Liver (tissue), 9 donors: Measurements from ENCODE around the gene ELMO2. TPM values are rescaled to one million over a fixed set of nuclear protein-coding genes. Genes with fewer than 3 reads are reported as not detected.

ENCODE experiments used
- DNase-seq: peaks from one replicate; pipeline ENCODE4 v3.0.0-alpha.2; 2017; ENCODE audit warnings: low spot score
- H3K27ac ChIP-seq, 2 donors: one replicate each; pipeline ENCODE4 v1.7.0; 2013; ENCODE audit warnings: inconsistent platforms in 2 of 2, low read length in 2 of 2, control low read depth in 1 of 2, low read depth in 1 of 2, mild to moderate bottlenecking in 1 of 2
- H3K27me3 ChIP-seq, 4 donors: one replicate each; pipeline versions ENCODE4 v1.6.1 to v1.7.0; 2013; ENCODE audit warnings: low read length in 3 of 4, inconsistent platforms in 1 of 4, mild to moderate bottlenecking in 1 of 4, moderate library complexity in 1 of 4; ENCODE audit not compliant: control insufficient read depth in 4 of 4, insufficient read depth in 4 of 4
- H3K36me3 ChIP-seq, 4 donors: one replicate each; pipeline versions ENCODE4 v1.6.1 to v1.7.0; 2013; ENCODE audit warnings: low read length in 3 of 4, mild to moderate bottlenecking in 3 of 4, low read depth in 1 of 4, moderate library complexity in 1 of 4; ENCODE audit not compliant: control insufficient read depth in 4 of 4, insufficient read depth in 3 of 4
- H3K4me1 ChIP-seq, 4 donors: one replicate each; pipeline versions ENCODE4 v1.6.1 to v1.7.0; 2013; ENCODE audit warnings: low read length in 3 of 4, mild to moderate bottlenecking in 3 of 4, moderate library complexity in 1 of 4; ENCODE audit not compliant: control insufficient read depth in 4 of 4, insufficient read depth in 4 of 4
- H3K4me3 ChIP-seq, 3 donors: one replicate each; pipeline versions ENCODE4 v1.6.1 to v1.7.0; 2013; ENCODE audit warnings: low read length in 3 of 3, control low read depth in 1 of 3, low read depth in 1 of 3, mild to moderate bottlenecking in 1 of 3
- H3K9ac ChIP-seq, 2 donors: one replicate each; pipeline ENCODE4 v1.7.0; 2013; ENCODE audit warnings: low read length in 2 of 2, mild to moderate bottlenecking in 2 of 2, moderate library complexity in 2 of 2, control low read depth in 1 of 2, low read depth in 1 of 2
- H3K9me3 ChIP-seq, 4 donors: one replicate each; pipeline versions ENCODE4 v1.6.1 to v1.7.0; 2013; ENCODE audit warnings: low read length in 3 of 4; ENCODE audit not compliant: control insufficient read depth in 4 of 4
- CTCF ChIP-seq: fragments of 150-350 bp; IDR thresholded peaks from 2 replicates; pipeline ENCODE4 v1.5.1; 2017; ENCODE audit warnings: improper control_type of control experiment, low read depth, low read length; ENCODE audit not compliant: missing input control
- EGR1 ChIP-seq, 2 donors: IDR thresholded peaks; 2 replicates each; pipeline ENCODE4 v1.6.1; 2016 to 2018; ENCODE audit warnings: antibody characterized with exemption in 2 of 2, low read depth in 2 of 2
- FOXA1 ChIP-seq: IDR thresholded peaks from 2 replicates; pipeline ENCODE4 v1.6.1; 2016; ENCODE audit warnings: antibody characterized with exemption
- FOXA2 ChIP-seq: IDR thresholded peaks from 2 replicates; pipeline ENCODE4 v1.6.1; 2016; ENCODE audit warnings: antibody characterized with exemption
- GABPA ChIP-seq, 2 donors: IDR thresholded peaks in 1 of 2; conservative IDR thresholded peaks in 1 of 2; 2 replicates each; pipeline ENCODE4 v1.6.1; 2016; ENCODE audit warnings: antibody characterized with exemption in 2 of 2, mild to moderate bottlenecking in 1 of 2, moderate library complexity in 1 of 2
- HNF4A ChIP-seq, 2 donors: conservative IDR thresholded peaks; 2 replicates each; pipeline ENCODE4 v1.6.1; 2016; ENCODE audit warnings: antibody characterized with exemption in 2 of 2, mild to moderate bottlenecking in 2 of 2
- HNF4G ChIP-seq: IDR thresholded peaks from 2 replicates; pipeline ENCODE4 v1.6.1; 2016; ENCODE audit warnings: antibody characterized with exemption
- JUND ChIP-seq, 2 donors: IDR thresholded peaks; 2 replicates each; pipeline ENCODE4 v1.6.1; 2016; ENCODE audit warnings: antibody characterized with exemption in 2 of 2
- RAD21 ChIP-seq, 2 donors: IDR thresholded peaks; 2 replicates each; pipeline ENCODE4 v1.6.1; 2016; ENCODE audit warnings: antibody characterized with exemption in 2 of 2, mild to moderate bottlenecking in 2 of 2
- REST ChIP-seq: IDR thresholded peaks from 2 replicates; pipeline ENCODE4 v1.6.1; 2016; ENCODE audit warnings: antibody characterized with exemption, mild to moderate bottlenecking
- RXRA ChIP-seq, 2 donors: IDR thresholded peaks; 2 replicates each; pipeline ENCODE4 v1.6.1; 2017 to 2018; ENCODE audit warnings: antibody characterized with exemption in 2 of 2, mild to moderate bottlenecking in 1 of 2
- SP1 ChIP-seq: IDR thresholded peaks from 2 replicates; pipeline ENCODE4 v1.6.1; 2018; ENCODE audit warnings: antibody characterized with exemption, mild to moderate bottlenecking
- TAF1 ChIP-seq: conservative IDR thresholded peaks from 2 replicates; pipeline ENCODE4 v1.6.1; 2016; ENCODE audit warnings: antibody characterized with exemption, mild to moderate bottlenecking
- YY1 ChIP-seq: IDR thresholded peaks from 2 replicates; pipeline ENCODE4 v1.6.1; 2016; ENCODE audit warnings: antibody characterized with exemption, mild to moderate bottlenecking
- ZBTB33 ChIP-seq: IDR thresholded peaks from 2 replicates; pipeline ENCODE4 v1.6.1; 2016; ENCODE audit warnings: antibody characterized with exemption
- WGBS: extraction: QIAGEN DNeasy Blood & Tissue Kit; methylation state at CpG from one replicate; pipeline ENCODE4 v1.1.7; 2013; 5-methylcytosine and 5-hydroxymethylcytosine counted together
- polyA plus RNA-seq, 2 donors: library from polyadenylated mRNA; stranded (reverse) in 1 of 2; unstranded in 1 of 2; fragments of 200-250 nt in 1 of 2; fragments of >200 nt in 1 of 2; fragmentation: Nextera tagmentation in 1 of 2; extraction: Ambion mirVana in 1 of 2; gene quantifications; one replicate each; pipeline versions ENCODE4 v1.2.1 to v1.2.3, GENCODE V29; 2013 to 2015
- total RNA-seq, 2 donors: library from RNA; depleted of rRNA; stranded (reverse); fragments of >200 nt; gene quantifications; one replicate each; pipeline ENCODE4 v1.2.3, GENCODE V29; 2014
- TF ChIP-seq, protein P1 (sequence below): IDR thresholded peaks from 2 replicates; pipeline ENCODE4 v1.6.1; 2016; ENCODE audit warnings: antibody characterized with exemption
- TF ChIP-seq, protein P2 (sequence below): IDR thresholded peaks from 2 replicates; pipeline ENCODE4 v1.6.1; 2016; ENCODE audit warnings: antibody characterized with exemption
- donor health status: healthy.
- donor health status: healthy.
- donor health status: healthy.
- donor health status: healthy.
- donor health status: healthy.

Gene ELMO2
- total and polyA plus RNA-seq, 4 donors, result 7.9 to 16.0 (median 13.9) TPM

- no peak for DNase-seq
- no peak overlapping the region for H3K9ac ChIP-seq
- H3K27ac ChIP-seq, result no peak overlapping the region
- H3K4me1 ChIP-seq, result no peaks in the 10 kb centered on the region
- TF ChIP-seq EGR1 (IDR thresholded peaks at IDR 0.05; ENCODE audit: low read depth in 2 of 2), result no peak
- no peak for TF ChIP-seq CTCF
- TF ChIP-seq RAD21 (IDR thresholded peaks at IDR 0.05), result no peak
- no peak for TF ChIP-seq ZBTB33
- TF ChIP-seq, protein P1, sequence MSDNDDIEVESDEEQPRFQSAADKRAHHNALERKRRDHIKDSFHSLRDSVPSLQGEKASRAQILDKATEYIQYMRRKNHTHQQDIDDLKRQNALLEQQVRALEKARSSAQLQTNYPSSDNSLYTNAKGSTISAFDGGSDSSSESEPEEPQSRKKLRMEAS, result no peak
- TF ChIP-seq FOXA2, result no peak
- TF ChIP-seq SP1, result no peak
- no peak for TF ChIP-seq REST
- no peak for TF ChIP-seq GABPA (IDR thresholded peaks at IDR 0.05 in 1 of 2, conservative IDR thresholded peaks at IDR 0.05 in 1 of 2)
- TF ChIP-seq TAF1, result no peak
- TF ChIP-seq, protein P2, sequence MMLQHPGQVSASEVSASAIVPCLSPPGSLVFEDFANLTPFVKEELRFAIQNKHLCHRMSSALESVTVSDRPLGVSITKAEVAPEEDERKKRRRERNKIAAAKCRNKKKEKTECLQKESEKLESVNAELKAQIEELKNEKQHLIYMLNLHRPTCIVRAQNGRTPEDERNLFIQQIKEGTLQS, result no peak
- TF ChIP-seq YY1, result no peak
- no peak for TF ChIP-seq JUND (IDR thresholded peaks at IDR 0.05)
- TF ChIP-seq FOXA1, result no peak
- no peak for TF ChIP-seq HNF4G
- no peak for TF ChIP-seq HNF4A (conservative IDR thresholded peaks at IDR 0.05)
- TF ChIP-seq RXRA (IDR thresholded peaks at IDR 0.05), result no peak
- H3K9me3 ChIP-seq, result no peaks in the 10 kb centered on the region
- H3K27me3 ChIP-seq, result peaks cover 0 to 8% (median 0%) of the 10 kb centered on the region in 4 donors
- no peaks in the 10 kb centered on the region for H3K36me3 ChIP-seq
- WGBS, result 66% methylated on average over 13 of the region's 13 CpGs
- H3K4me3 ChIP-seq, result no peak overlapping the region
Measured at GRCh38 chr20:46330072-46330763, 76.2 kb downstream of the ELMO2 start.
